ENCODE measurements around the gene MICU1. TPM values are rescaled to one million over a fixed set of nuclear protein-coding genes. Genes with fewer than 3 reads are reported as not detected.
A peak's percentile ranks its signal among the peaks of the same experiment; 100 is the strongest.

MICU1 gene
- total and polyA plus RNA-seq, 2 of the 13 experiments (the other 11 are each of a cell fraction or from before 2014, with no cell fraction given) = 32.5 to 56.1 TPM

DNA sequence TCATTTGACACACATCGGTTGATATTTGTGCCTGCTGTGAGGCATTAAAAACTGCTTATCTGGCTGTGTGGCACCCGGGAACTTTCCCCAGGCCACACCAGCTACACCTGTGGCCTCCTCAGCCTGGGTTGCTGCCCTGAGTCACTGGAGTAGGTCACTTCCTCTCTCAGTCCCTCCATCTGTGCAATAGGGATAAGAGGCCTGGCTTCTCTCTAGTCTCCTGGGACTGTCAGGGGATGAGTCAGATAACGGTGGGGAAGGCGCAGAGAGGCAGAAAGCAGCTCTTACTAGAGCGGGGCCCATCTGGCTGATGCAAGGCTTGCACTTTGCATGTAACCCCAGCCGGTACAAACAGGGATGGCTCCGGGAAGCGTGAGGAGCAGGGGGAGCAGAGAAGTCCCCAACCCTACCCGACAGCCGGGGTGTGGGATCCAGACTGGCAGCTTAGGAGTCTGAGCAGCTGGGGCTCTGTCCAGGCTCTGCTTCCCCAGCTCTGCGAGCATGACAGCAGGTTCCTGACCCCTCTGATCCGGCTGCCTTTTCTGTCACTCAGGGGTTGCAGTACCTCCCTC is 305.1 kb downstream of the MICU1 start (continued):
- peak; percentile 87 for TF ChIP-seq SKI (IDR thresholded peaks at IDR 0.05; ENCODE audit: partially characterized antibody)
- TF ChIP-seq ATF7-NPFF (CRISPR knock-in tag; IDR thresholded peaks at IDR 0.05; ENCODE audit: low read depth) = no peak
- TF ChIP-seq ZNF850 (CRISPR knock-in tag; conservative IDR thresholded peaks at IDR 0.05) = no peak
- TF ChIP-seq, protein P1, sequence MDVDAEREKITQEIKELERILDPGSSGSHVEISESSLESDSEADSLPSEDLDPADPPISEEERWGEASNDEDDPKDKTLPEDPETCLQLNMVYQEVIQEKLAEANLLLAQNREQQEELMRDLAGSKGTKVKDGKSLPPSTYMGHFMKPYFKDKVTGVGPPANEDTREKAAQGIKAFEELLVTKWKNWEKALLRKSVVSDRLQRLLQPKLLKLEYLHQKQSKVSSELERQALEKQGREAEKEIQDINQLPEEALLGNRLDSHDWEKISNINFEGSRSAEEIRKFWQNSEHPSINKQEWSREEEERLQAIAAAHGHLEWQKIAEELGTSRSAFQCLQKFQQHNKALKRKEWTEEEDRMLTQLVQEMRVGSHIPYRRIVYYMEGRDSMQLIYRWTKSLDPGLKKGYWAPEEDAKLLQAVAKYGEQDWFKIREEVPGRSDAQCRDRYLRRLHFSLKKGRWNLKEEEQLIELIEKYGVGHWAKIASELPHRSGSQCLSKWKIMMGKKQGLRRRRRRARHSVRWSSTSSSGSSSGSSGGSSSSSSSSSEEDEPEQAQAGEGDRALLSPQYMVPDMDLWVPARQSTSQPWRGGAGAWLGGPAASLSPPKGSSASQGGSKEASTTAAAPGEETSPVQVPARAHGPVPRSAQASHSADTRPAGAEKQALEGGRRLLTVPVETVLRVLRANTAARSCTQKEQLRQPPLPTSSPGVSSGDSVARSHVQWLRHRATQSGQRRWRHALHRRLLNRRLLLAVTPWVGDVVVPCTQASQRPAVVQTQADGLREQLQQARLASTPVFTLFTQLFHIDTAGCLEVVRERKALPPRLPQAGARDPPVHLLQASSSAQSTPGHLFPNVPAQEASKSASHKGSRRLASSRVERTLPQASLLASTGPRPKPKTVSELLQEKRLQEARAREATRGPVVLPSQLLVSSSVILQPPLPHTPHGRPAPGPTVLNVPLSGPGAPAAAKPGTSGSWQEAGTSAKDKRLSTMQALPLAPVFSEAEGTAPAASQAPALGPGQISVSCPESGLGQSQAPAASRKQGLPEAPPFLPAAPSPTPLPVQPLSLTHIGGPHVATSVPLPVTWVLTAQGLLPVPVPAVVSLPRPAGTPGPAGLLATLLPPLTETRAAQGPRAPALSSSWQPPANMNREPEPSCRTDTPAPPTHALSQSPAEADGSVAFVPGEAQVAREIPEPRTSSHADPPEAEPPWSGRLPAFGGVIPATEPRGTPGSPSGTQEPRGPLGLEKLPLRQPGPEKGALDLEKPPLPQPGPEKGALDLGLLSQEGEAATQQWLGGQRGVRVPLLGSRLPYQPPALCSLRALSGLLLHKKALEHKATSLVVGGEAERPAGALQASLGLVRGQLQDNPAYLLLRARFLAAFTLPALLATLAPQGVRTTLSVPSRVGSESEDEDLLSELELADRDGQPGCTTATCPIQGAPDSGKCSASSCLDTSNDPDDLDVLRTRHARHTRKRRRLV (CRISPR knock-in tag; IDR thresholded peaks at IDR 0.05) = no peak; the same call in 1 of the 2 replicates
- TF ChIP-seq ZNF260 (CRISPR knock-in tag; IDR thresholded peaks at IDR 0.05; ENCODE audit: borderline replicate concordance, low read depth) = 0 out of 2 replicates have a peak, but pooled peaks have one; percentile 51
- TF ChIP-seq NPAS2 (CRISPR knock-in tag; IDR thresholded peaks at IDR 0.05; ENCODE audit: borderline replicate concordance) = no peak
- TF ChIP-seq RBM22 (optimal IDR thresholded peaks at IDR 0.05; ENCODE audit: low read length) = peak; percentile 14
- TF ChIP-seq ZNF251 (CRISPR knock-in tag; IDR thresholded peaks at IDR 0.05) = no peak
- TF ChIP-seq, protein P2, sequence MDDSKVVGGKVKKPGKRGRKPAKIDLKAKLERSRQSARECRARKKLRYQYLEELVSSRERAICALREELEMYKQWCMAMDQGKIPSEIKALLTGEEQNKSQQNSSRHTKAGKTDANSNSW (CRISPR knock-in tag; IDR thresholded peaks at IDR 0.05; ENCODE audit: borderline replicate concordance) = no peak
- no peak for TF ChIP-seq SNRNP70 (IDR thresholded peaks at IDR 0.05; ENCODE audit: low read depth, low read length)
- TF ChIP-seq, protein P3, sequence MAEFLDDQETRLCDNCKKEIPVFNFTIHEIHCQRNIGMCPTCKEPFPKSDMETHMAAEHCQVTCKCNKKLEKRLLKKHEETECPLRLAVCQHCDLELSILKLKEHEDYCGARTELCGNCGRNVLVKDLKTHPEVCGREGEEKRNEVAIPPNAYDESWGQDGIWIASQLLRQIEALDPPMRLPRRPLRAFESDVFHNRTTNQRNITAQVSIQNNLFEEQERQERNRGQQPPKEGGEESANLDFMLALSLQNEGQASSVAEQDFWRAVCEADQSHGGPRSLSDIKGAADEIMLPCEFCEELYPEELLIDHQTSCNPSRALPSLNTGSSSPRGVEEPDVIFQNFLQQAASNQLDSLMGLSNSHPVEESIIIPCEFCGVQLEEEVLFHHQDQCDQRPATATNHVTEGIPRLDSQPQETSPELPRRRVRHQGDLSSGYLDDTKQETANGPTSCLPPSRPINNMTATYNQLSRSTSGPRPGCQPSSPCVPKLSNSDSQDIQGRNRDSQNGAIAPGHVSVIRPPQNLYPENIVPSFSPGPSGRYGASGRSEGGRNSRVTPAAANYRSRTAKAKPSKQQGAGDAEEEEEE (CRISPR knock-in tag; IDR thresholded peaks at IDR 0.05; ENCODE audit: borderline replicate concordance) = no peak
- no peak for TF ChIP-seq JARID2 (CRISPR knock-in tag; IDR thresholded peaks at IDR 0.05; ENCODE audit: insufficient replicate concordance)
- no peak for TF ChIP-seq CCAR2 (optimal IDR thresholded peaks at IDR 0.05; ENCODE audit: low read depth, low read length)
- peak; percentile 59; the same call in 1 of the 2 replicates for TF ChIP-seq RXRB (CRISPR knock-in tag; IDR thresholded peaks at IDR 0.05; ENCODE audit: borderline replicate concordance)
- TF ChIP-seq, protein P4, sequence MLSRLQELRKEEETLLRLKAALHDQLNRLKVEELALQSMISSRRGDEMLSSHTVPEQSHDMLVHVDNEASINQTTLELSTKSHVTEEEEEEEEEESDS (CRISPR knock-in tag; IDR thresholded peaks at IDR 0.05; ENCODE audit: borderline replicate concordance) = no peak; the same call in 1 of the 2 replicates
- TF ChIP-seq, protein P5, sequence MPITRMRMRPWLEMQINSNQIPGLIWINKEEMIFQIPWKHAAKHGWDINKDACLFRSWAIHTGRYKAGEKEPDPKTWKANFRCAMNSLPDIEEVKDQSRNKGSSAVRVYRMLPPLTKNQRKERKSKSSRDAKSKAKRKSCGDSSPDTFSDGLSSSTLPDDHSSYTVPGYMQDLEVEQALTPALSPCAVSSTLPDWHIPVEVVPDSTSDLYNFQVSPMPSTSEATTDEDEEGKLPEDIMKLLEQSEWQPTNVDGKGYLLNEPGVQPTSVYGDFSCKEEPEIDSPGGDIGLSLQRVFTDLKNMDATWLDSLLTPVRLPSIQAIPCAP (CRISPR knock-in tag; IDR thresholded peaks at IDR 0.05; ENCODE audit: low read depth) = no peak
- TF ChIP-seq RFXANK (CRISPR knock-in tag; IDR thresholded peaks at IDR 0.05) = no peak
- 0 out of 4 replicates have a peak, but pooled peaks of 1 of the 2 experiments have one; percentile 17 for TF ChIP-seq KLF16 (CRISPR knock-in tag; IDR thresholded peaks at IDR 0.05)
- no peak for TF ChIP-seq ZNF75D (CRISPR knock-in tag; IDR thresholded peaks at IDR 0.05; ENCODE audit: borderline replicate concordance)
- TF ChIP-seq HES4 (CRISPR knock-in tag; IDR thresholded peaks at IDR 0.05; ENCODE audit: borderline replicate concordance) = 0 out of 2 replicates have a peak, but pooled peaks have one; percentile 33

Measured in HepG2 (cell line).